ENCODE results near the gene MLLT6.
A peak's percentile ranks its signal among the peaks of the same experiment; 100 is the strongest.

MLLT6 gene

GRCh38 chr17:38663125-38663751, 41.8 kb upstream of the MLLT6 start:
- peaks cover 0 to 6% (median 0%) of the 10 kb centered on the region in 11 experiments; a peak in 2 of 22 replicates for H4K20me1 ChIP-seq
- H3K27me3 ChIP-seq = peaks cover 5 to 7% (median 7%) of the 10 kb centered on the region in 11 experiments
- H3K4me2 ChIP-seq = no peak overlapping the region
- H3K36me3 ChIP-seq = no peaks in the 10 kb centered on the region
- H3K9ac ChIP-seq = no peak overlapping the region
- TF ChIP-seq Cebpa-rat (IDR thresholded peaks at IDR 0.05) = no peak
- H3K4me1 ChIP-seq = peaks cover 8 to 30% (median 24%) of the 10 kb centered on the region in 10 experiments
- no peak overlapping the region for H3K27ac ChIP-seq
- no peaks in the 10 kb centered on the region for H3K9me3 ChIP-seq (replicated peaks in 1 of 11)
- no peak overlapping the region for H3K4me3 ChIP-seq

- Histone ChIP-seq H3K4me1 (peaks cover 0 to 21% (median 15%) of the 10 kb centered on the region in 10 experiments; a peak in 17 of 20 replicates), H3K27ac (no peak overlapping the region), H3K27me3 (peaks cover 14 to 16% (median 16%) of the 10 kb centered on the region in 11 experiments), H3K36me3 (no peaks in the 10 kb centered on the region), H4K20me1 (peaks cover 0 to 14% (median 3%) of the 10 kb centered on the region in 11 experiments; a peak in 8 of 22 replicates), H3K9ac (no peak overlapping the region), H3K4me3 (no peak overlapping the region), H3K4me2 (no peak overlapping the region), H3K9me3 (replicated peaks in 1 of 11) (no peaks in the 10 kb centered on the region)
- no peak for TF ChIP-seq Cebpa-rat (IDR thresholded peaks at IDR 0.05)
These were observed 41.0 kb upstream of the MLLT6 start for GRCh38 chr17:38663964-38664644.

GRCh38 chr17:38667099-38667786, 37.8 kb upstream of the MLLT6 start:
- H3K4me3 ChIP-seq = no peak overlapping the region
- H4K20me1 ChIP-seq = peaks cover 0 to 42% (median 28%) of the 10 kb centered on the region in 11 experiments; a peak in 20 of 22 replicates
- H3K27ac ChIP-seq = no peak overlapping the region
- peaks cover 7 to 21% (median 15%) of the 10 kb centered on the region in 10 experiments for H3K4me1 ChIP-seq
- H3K36me3 ChIP-seq = no peaks in the 10 kb centered on the region
- H3K9me3 ChIP-seq (replicated peaks in 1 of 11) = no peaks in the 10 kb centered on the region
- TF ChIP-seq Cebpa-rat (IDR thresholded peaks at IDR 0.05) = no peak
- H3K27me3 ChIP-seq = peaks cover 44 to 47% (median 47%) of the 10 kb centered on the region in 11 experiments
- no peak overlapping the region for H3K4me2 ChIP-seq
- no peak overlapping the region for H3K9ac ChIP-seq

- no peak for TF ChIP-seq Cebpa-rat (IDR thresholded peaks at IDR 0.05)
- no peaks in the 10 kb centered on the region for H3K36me3 ChIP-seq
- H3K9me3 ChIP-seq (replicated peaks in 1 of 11) = no peaks in the 10 kb centered on the region
- H3K4me1 ChIP-seq = peaks cover 12 to 26% (median 17%) of the 10 kb centered on the region in 10 experiments
- no peak overlapping the region for H3K9ac ChIP-seq
- H4K20me1 ChIP-seq = peaks cover 0 to 47% (median 33%) of the 10 kb centered on the region in 11 experiments; a peak in 20 of 22 replicates
- no peak overlapping the region for H3K27ac ChIP-seq
- H3K4me3 ChIP-seq = no peak overlapping the region
- H3K27me3 ChIP-seq = peaks cover 49 to 52% (median 52%) of the 10 kb centered on the region in 11 experiments
- no peak overlapping the region for H3K4me2 ChIP-seq
These were observed 37.3 kb upstream of the MLLT6 start for GRCh38 chr17:38667787-38668122.

- no peak for TF ChIP-seq Cebpa-rat (IDR thresholded peaks at IDR 0.05)
- no peak overlapping the region for H3K27ac ChIP-seq
- no peak overlapping the region for H3K4me2 ChIP-seq
- H3K27me3 ChIP-seq = peaks cover 66 to 70% (median 70%) of the 10 kb centered on the region in 11 experiments
- H3K4me1 ChIP-seq = peaks cover 25 to 39% (median 30%) of the 10 kb centered on the region in 10 experiments
- H3K9ac ChIP-seq = no peak overlapping the region
- H3K4me3 ChIP-seq = no peak overlapping the region
- peaks cover 0 to 63% (median 47%) of the 10 kb centered on the region in 11 experiments; a peak in 20 of 22 replicates for H4K20me1 ChIP-seq
- H3K9me3 ChIP-seq (replicated peaks in 1 of 11) = no peaks in the 10 kb centered on the region
- no peaks in the 10 kb centered on the region for H3K36me3 ChIP-seq
These were observed 35.6 kb upstream of the MLLT6 start for GRCh38 chr17:38669520-38669919.

GRCh38 chr17:38671939-38672720, 32.9 kb upstream of the MLLT6 start:
- no peak for TF ChIP-seq Cebpa-rat (IDR thresholded peaks at IDR 0.05)
- Histone ChIP-seq H3K9ac (no peak overlapping the region; a peak in 1 of 22 replicates), H3K27ac (no peak overlapping the region), H3K9me3 (replicated peaks in 1 of 11) (no peaks in the 10 kb centered on the region), H3K4me2 (peak overlapping the region; percentile 25 to 100 (median 98); a peak in 21 of 22 replicates), H3K4me1 (peaks cover 32 to 49% (median 42%) of the 10 kb centered on the region in 10 experiments), H3K36me3 (no peaks in the 10 kb centered on the region), H3K4me3 (peak overlapping the region in 3 of 10 experiments; percentile 19 to 75 (median 35); a peak in 2 of 20 replicates), H3K27me3 (peaks cover 68 to 73% (median 72%) of the 10 kb centered on the region in 11 experiments), H4K20me1 (peaks cover 0 to 63% (median 47%) of the 10 kb centered on the region in 11 experiments; a peak in 20 of 22 replicates)

- Histone ChIP-seq H3K27ac (peak overlapping the region in 2 of 11 experiments; percentile 77 to 85; a peak in 2 of 22 replicates), H3K9ac (peak overlapping the region; percentile 79 to 92 (median 85); a peak in 21 of 22 replicates), H3K4me1 (peaks cover 34 to 57% (median 51%) of the 10 kb centered on the region in 10 experiments), H3K9me3 (replicated peaks in 1 of 11) (no peaks in the 10 kb centered on the region), H3K36me3 (no peaks in the 10 kb centered on the region), H3K4me2 (peak overlapping the region; percentile 96 to 100 (median 100)), H4K20me1 (peaks cover 0 to 60% (median 46%) of the 10 kb centered on the region in 11 experiments; a peak in 20 of 22 replicates), H3K4me3 (peak overlapping the region; percentile 65 to 84 (median 78)), H3K27me3 (peaks cover 65 to 68% (median 67%) of the 10 kb centered on the region in 11 experiments)
- TF ChIP-seq Cebpa-rat (IDR thresholded peaks at IDR 0.05) = no peak
These were observed 32.0 kb upstream of the MLLT6 start for GRCh38 chr17:38672788-38673706.
